Tibial artery (tissue), 4 donors: ENCODE measurements around the gene PPP1R1B.

Source experiments
- DNase-seq, 2 donors: peaks; one replicate each; pipeline ENCODE4 v3.0.0-alpha.2; 2019
- H3K27ac ChIP-seq, 2 donors: fragments of 200-600 bp; sonication (generic) in 1 of 2; 1 replicate in 1 of 2; 2 replicates in 1 of 2; pipeline ENCODE4 v1.5.1; 2018 to 2019; ENCODE audit warnings: mild to moderate bottlenecking in 1 of 2
- H3K27me3 ChIP-seq, 2 donors: fragments of 200-600 bp; sonication (generic) in 1 of 2; one replicate each; pipeline versions ENCODE4 v1.5.1 to v1.6.0; 2016 to 2019
- H3K36me3 ChIP-seq, 3 donors: fragments of 200-600 bp; sonication (generic) in 2 of 3; one replicate each; pipeline ENCODE4 v1.5.1; 2016 to 2019; ENCODE audit warnings: mild to moderate bottlenecking in 2 of 3
- H3K4me1 ChIP-seq, 4 donors: fragments of 200-600 bp; sonication (generic) in 2 of 4; 1 replicate in 3 of 4; 2 replicates in 1 of 4; pipeline ENCODE4 v1.5.1; 2016 to 2019
- H3K4me3 ChIP-seq, 2 donors: fragments of 200-600 bp; sonication (generic) in 1 of 2; 1 replicate in 1 of 2; 2 replicates in 1 of 2; pipeline ENCODE4 v1.5.1; 2018 to 2019; ENCODE audit warnings: mild to moderate bottlenecking in 2 of 2
- H3K9me3 ChIP-seq, 3 donors: fragments of 200-600 bp; sonication (generic) in 1 of 3; one replicate each; pipeline ENCODE4 v1.5.1; 2016 to 2019
- intact Hi-C: fragments of 100-400 bp; cut with DNase I; formaldehyde crosslinking; loops from one replicate; pipeline ENCODE4 v1.15.0; 2023; ENCODE audit warnings: low total_unique reads
- TF ChIP-seq, protein P1 (sequence below), 2 experiments: fragments of 200-600 bp in 1 of 2; fragments of 450-650 bp in 1 of 2; IDR thresholded peaks; one replicate each; pipeline ENCODE4 v1.5.1; 2017 to 2019; ENCODE audit warnings: antibody characterized with exemption in 2 of 2, mild to moderate bottlenecking in 1 of 2, moderate library complexity in 1 of 2

PPP1R1B gene

GRCh38 chr17:39595294-39595693 lies 31.5 kb upstream of the PPP1R1B start:
- peaks cover 4 to 84% of the 10 kb centered on the region in 2 donors for H3K27me3 ChIP-seq
- H3K36me3 ChIP-seq, result no peaks in the 10 kb centered on the region
- intact Hi-C loops, result no loop called here
- H3K27ac ChIP-seq, result no peak overlapping the region
- H3K9me3 ChIP-seq, result no peaks in the 10 kb centered on the region
- TF ChIP-seq, protein P1, sequence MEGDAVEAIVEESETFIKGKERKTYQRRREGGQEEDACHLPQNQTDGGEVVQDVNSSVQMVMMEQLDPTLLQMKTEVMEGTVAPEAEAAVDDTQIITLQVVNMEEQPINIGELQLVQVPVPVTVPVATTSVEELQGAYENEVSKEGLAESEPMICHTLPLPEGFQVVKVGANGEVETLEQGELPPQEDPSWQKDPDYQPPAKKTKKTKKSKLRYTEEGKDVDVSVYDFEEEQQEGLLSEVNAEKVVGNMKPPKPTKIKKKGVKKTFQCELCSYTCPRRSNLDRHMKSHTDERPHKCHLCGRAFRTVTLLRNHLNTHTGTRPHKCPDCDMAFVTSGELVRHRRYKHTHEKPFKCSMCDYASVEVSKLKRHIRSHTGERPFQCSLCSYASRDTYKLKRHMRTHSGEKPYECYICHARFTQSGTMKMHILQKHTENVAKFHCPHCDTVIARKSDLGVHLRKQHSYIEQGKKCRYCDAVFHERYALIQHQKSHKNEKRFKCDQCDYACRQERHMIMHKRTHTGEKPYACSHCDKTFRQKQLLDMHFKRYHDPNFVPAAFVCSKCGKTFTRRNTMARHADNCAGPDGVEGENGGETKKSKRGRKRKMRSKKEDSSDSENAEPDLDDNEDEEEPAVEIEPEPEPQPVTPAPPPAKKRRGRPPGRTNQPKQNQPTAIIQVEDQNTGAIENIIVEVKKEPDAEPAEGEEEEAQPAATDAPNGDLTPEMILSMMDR (IDR thresholded peaks at IDR 0.05), result no peak
- H3K4me3 ChIP-seq, result no peak overlapping the region
- no peak for DNase-seq
- peaks cover 0 to 32% (median 18%) of the 10 kb centered on the region in 4 donors for H3K4me1 ChIP-seq

DNA sequence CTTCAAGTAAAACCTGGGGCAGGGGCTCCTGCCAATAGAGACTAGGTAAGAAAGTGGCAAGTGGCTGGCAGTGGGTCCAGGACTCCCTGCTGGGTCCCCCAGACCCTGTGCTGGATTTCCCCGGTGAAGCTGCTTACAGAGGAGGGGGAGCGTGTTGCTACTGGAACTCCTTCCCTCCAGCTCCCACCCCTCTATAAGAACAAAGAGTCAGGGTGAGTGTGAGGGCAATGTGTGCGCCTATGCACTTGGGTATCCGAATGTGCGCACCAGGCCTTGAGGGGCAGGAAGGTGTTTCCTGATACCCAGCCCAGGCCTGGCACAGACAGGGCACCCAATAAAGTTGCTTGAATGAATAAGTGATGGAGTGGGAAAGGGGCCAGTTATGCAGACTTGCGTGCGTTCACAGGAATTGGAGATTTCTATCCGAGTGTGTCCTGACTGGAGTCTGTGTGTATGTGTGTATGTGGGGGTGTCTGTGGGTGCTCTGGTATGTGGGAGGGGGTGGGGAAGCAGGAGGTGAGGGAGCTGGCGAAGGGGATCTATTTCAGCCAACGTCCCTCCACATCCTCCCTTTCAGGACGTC lies 30.7 kb upstream of the PPP1R1B start:
- DNase-seq, result no peak
- peaks cover 0 to 32% (median 18%) of the 10 kb centered on the region in 4 donors for H3K4me1 ChIP-seq
- intact Hi-C loops, result no loop called here
- no peak overlapping the region for H3K27ac ChIP-seq
- H3K27me3 ChIP-seq, result peaks cover 4 to 91% of the 10 kb centered on the region in 2 donors
- TF ChIP-seq, protein P1 (IDR thresholded peaks at IDR 0.05), result no peak
- H3K36me3 ChIP-seq, result no peaks in the 10 kb centered on the region
- H3K4me3 ChIP-seq, result no peak overlapping the region
- H3K9me3 ChIP-seq, result no peaks in the 10 kb centered on the region

- DNase-seq, result no peak
- H3K4me1 ChIP-seq, result peaks cover 0 to 32% (median 18%) of the 10 kb centered on the region in 4 donors
- no peaks in the 10 kb centered on the region for H3K9me3 ChIP-seq
- H3K36me3 ChIP-seq, result no peaks in the 10 kb centered on the region
- TF ChIP-seq, protein P1 (IDR thresholded peaks at IDR 0.05), result no peak
- no peak overlapping the region for H3K27ac ChIP-seq
- H3K27me3 ChIP-seq, result peaks cover 4 to 95% of the 10 kb centered on the region in 2 donors
- intact Hi-C loops, result no loop called here
- H3K4me3 ChIP-seq, result no peak overlapping the region
Observed at GRCh38 chr17:39596543-39597267, 30.0 kb upstream of the PPP1R1B start.

DNA sequence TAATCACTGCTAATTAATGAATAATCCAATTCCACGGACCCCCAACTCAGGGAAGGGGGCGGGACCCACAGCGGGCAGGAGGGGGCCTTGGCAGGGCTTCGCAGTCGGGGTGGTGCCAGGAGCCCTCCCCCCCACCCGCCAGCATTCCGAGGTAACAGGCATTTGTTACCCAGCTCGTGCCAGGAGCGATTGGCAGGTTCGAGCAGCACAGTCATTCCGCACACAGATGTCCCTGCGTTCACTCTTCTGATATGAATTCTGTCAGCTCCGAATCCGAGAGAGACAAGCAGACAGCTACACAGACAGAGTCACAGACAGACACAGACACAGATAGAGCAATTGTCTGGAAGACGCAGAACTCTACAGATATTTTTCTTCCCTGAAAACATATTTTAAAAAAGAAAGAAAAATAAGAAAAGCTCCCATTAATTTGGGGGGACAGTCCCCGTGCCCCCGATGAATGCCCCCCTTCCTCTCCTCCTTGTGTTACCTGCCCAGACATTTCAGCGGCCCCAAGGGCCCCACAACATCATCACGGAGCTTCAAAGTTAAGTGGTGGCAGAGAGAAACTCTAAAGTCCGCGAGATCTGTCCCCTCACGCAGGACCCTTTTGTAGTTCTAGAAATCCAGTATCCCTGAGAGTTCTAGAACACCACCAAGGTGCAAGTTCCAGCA lies 29.2 kb upstream of the PPP1R1B start:
- H3K4me1 ChIP-seq, result peaks cover 0 to 32% (median 18%) of the 10 kb centered on the region in 4 donors
- intact Hi-C loops, result no loop called here
- H3K27me3 ChIP-seq, result peaks cover 4 to 95% of the 10 kb centered on the region in 2 donors
- no peaks in the 10 kb centered on the region for H3K36me3 ChIP-seq
- H3K27ac ChIP-seq, result no peak overlapping the region
- TF ChIP-seq, protein P1 (IDR thresholded peaks at IDR 0.05), result no peak
- H3K9me3 ChIP-seq, result no peaks in the 10 kb centered on the region
- H3K4me3 ChIP-seq, result no peak overlapping the region
- DNase-seq, result no peak

- H3K4me3 ChIP-seq, result no peak overlapping the region
- no peaks in the 10 kb centered on the region for H3K36me3 ChIP-seq
- peaks cover 4 to 95% of the 10 kb centered on the region in 2 donors for H3K27me3 ChIP-seq
- peaks cover 0 to 32% (median 18%) of the 10 kb centered on the region in 4 donors for H3K4me1 ChIP-seq
- intact Hi-C loops, result no loop called here
- H3K27ac ChIP-seq, result no peak overlapping the region
- no peaks in the 10 kb centered on the region for H3K9me3 ChIP-seq
- DNase-seq, result no peak
- TF ChIP-seq, protein P1 (IDR thresholded peaks at IDR 0.05), result no peak
Observed at GRCh38 chr17:39598047-39598481, 28.7 kb upstream of the PPP1R1B start.
